SIG-M5 treated with dmso at 0.1 percent for 504 hours (cell line): ENCODE data around the gene SMARCAL1.
A peak's percentile ranks its signal among the peaks of the same experiment; 100 is the strongest.
"Not testable (repeated sequence)": the region's sequence is repeated elsewhere in the genome, so short reads cannot be mapped to it uniquely, and the experiment has no call there.

Experiments
- DNase-seq: peaks from one replicate; lab custom pipeline; 2025; ENCODE audit not compliant: unreplicated experiment; lab: John Stamatoyannopoulos, UW

The SMARCAL1 gene

GRCh38 chr2:216412022-216412999 is at the start of gene SMARCAL1:
SMARCAL1 (plus strand) TSS chr2:216412484; CDS start chr2:216414705, 2,221 bp downstream.
- DNase-seq: peak; percentile 99

DNA sequence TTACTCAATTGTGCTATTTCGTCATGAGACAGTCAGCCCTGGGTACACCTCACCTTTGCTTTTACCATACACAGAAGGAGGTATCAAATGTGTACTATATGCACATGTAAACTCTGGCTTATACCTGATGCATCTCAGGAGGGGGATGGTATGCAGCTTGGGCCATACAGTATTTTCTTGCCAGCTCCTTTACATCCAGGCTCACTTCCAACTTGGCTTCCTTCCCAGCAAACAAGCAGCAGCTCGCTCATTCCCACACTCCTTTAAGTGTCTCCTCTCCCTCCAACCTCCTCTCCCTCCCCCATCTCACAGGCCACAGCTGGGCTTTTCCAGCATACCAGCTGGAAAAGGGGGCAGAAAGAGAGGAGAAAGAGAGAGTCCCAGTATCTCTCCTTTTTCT is 49.6 kb upstream of the SMARCAL1 start:
- DNase-seq: no peak

GRCh38 chr2:216363221-216363620 is 49.1 kb upstream of the SMARCAL1 start:
- DNase-seq: no peak

DNA sequence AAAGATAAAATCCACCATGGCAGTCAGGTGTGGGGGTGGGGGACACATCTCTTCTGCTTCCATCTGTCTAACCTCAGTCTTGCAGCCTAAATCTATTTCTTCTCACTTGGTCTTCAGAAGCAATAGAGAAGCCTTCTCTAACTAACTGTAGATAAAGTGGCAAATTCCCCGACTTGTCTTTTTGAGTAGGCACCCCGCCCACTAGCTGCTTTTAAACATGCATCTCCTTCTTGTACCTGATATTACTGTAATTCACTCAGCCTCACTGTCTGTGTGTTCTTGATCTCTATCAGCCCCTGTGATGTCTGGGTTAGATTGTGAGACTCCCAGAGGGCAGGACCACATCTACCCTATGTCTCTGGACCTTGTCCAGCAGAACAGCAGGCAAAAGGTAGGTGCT is 46.8 kb upstream of the SMARCAL1 start:
- no peak for DNase-seq

DNA sequence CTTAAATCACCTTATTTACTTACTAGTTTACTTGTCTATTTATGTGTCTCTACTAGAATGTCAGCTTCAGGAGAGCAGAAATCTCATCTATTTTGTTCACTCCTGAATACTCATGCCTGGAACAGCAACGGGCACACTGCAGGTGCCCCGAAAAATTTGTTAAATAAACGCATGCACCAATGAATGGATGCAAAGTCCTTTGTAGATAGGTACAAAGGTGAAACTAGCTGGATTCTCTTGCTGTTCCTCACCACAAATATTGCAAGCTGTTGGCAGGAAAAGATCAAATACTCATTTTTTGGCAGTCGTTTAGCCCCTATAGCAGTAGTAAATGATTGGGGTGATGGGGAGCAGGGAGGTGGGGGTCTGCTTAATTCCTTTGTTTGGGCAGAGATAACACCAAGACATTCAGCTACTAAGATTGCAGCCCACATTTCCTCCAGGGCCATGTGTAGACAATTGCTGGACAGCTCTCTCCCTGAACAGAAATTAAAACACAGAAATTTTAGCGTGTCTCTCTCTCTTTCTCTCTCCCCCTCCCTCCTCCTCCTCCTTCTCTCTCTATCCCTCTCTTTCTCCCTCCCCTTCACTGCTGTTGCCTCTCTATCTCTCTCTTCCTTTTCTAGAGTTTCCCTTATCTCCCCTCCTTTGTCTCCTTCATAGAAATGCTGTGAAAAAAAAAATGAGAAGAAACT is 45.4 kb upstream of the SMARCAL1 start:
- no peak for DNase-seq

GRCh38 chr2:216369821-216370220 is 42.5 kb upstream of the SMARCAL1 start:
- no peak for DNase-seq

GRCh38 chr2:216370961-216371712 is 41.1 kb upstream of the SMARCAL1 start:
- no peak for DNase-seq

- peak; percentile 30 for DNase-seq
These were observed 40.3 kb upstream of the SMARCAL1 start, which contains the start of gene MARCHF4 for GRCh38 chr2:216371721-216372702. MARCHF4 (minus strand) TSS chr2:216372483; CDS start chr2:216370260, 2,223 bp downstream.

DNA sequence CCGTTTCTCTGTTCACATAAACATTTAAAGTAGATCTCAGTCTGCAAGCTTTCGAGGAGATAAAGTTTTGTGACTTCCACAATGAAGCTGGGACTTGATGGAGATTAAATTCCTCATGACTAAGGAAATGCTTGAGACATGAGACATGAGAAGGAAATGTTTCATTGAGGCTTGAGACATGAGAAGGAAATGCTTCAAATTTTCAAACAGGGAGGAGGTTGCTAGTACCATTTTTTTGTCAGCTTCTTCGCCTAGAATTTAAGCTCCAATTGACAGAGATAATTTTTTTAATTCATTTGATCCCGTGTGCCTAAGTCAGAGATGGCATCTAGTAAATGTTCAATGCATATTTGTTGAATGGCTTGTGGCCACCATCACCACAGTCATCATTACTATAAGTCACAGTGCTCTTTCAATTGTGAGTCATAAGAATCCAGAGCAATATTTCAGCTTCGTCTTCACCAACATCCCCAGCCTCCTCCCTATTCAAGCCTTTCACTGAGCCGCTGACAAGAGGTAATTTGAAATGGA is 39.5 kb upstream of the SMARCAL1 start:
- DNase-seq: no peak

- DNase-seq: no peak
These were observed 38.4 kb upstream of the SMARCAL1 start for GRCh38 chr2:216373896-216374295.

GRCh38 chr2:216375286-216375685 is 37.0 kb upstream of the SMARCAL1 start:
- DNase-seq: no peak

DNA sequence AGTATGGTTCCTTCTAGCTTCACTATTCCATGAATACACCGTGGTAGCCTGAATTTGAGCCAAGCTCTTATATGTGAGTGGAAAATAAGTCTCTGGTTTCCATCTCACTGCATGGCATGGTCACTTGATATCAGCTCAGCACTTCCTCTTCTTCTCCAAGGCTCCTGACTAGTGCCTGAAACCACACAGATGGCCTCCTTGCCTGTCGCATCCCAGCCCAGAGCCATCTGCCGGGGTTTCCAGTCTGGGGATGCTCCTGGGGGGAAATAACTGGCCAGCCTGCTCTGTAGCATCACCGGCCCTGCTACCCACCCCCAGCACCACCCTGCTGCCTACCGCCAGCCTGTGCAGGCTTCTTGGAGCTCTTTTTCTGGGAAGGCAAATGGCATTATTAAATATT is 32.3 kb upstream of the SMARCAL1 start:
- no peak for DNase-seq

DNA sequence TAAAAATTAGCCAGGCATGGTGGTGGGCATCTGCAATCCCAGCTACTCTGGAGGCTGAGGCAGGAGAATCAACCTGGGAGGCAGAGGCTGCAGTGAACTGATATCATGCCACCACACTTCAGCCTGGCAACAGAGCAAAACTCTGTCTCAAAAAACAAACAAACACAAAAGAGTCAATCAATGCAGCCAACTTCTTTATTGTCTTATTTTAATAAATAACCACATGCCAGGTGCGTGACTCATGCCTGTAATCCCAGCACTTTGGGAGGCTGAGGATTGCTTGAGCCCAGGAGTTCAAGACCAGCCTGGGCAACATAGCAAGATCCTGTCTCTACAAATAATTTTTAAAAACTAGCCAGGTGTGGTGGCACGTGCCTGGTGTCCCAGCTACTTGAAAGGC is 27.9 kb upstream of the SMARCAL1 start:
- not testable (repeated sequence) for DNase-seq

DNA sequence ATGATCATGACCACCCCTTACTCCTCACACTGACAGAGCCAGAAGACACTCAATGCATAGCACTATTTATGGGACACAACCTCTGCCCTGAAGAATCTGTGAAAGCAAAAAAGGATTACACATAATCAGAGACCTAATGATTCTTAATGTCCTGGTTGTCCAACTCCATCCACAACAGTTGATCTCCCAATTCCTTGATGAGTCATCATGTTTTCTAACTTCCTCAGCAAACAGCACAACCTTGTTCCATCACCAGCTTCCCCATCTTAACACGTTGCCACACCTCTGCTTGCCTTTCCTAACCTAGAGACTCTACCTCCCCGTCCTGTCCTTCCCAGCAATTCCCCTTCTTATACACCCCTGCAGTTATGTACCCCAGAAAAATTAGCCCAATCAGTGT is 26.8 kb upstream of the SMARCAL1 start:
- DNase-seq: no peak

DNA sequence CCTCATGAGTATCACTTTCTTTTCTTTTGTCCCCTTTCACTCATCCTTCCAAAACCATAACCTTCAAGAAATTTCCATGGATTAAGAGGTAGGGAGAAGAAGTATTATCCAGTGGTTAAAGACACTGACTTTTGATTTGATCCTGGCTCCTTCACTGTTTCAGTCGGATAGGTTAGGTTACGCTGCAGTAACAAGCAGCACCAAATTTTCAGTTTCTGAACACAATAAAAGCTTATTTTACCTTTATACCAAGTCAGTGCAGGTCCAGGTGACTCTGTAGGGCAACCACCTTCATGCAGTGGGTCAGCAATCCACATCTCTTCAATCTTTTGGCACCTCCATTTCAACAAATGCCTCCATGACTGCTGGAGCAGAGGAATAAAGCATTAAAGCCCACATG is 25.0 kb upstream of the SMARCAL1 start:
- no peak for DNase-seq

DNA sequence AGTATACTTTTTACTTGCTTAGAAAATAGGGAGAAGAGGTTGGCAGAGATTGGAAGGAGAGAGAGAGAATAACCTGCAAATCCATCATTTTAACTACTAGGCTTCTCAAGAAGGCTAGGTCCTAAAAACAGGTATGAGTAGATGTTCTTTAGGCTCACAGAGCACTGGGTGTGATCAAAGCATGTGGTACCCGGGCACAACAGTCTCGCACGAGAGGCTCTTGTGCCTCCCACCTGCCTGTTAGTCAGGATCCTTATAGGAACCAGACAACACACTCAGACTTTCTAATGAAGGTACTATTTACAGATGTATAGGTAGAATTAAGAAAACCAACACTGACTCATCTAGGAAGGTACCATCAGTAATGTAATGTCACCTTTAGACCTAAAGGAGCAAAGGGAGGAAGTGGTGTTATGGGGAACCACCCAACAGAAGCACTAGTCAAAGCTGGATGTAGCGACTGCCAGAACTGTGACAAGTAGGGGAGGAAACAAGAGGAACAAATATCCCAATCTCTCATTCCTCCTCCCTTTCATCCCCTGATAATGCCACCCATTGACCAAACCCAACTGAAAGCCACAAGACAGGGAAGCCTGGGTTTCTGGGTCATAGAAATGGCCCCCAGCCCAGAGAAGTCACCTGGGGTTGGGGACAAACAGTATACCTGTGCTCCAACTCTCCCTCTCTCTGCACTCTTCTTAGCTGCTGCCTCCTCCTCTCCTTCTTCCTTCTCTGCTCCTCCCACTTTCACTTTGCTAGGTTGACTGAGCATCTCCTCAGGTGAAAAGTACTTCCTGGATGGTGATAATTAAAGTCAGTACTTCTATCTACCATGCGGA is 24.0 kb upstream of the SMARCAL1 start:
- no peak for DNase-seq

DNA sequence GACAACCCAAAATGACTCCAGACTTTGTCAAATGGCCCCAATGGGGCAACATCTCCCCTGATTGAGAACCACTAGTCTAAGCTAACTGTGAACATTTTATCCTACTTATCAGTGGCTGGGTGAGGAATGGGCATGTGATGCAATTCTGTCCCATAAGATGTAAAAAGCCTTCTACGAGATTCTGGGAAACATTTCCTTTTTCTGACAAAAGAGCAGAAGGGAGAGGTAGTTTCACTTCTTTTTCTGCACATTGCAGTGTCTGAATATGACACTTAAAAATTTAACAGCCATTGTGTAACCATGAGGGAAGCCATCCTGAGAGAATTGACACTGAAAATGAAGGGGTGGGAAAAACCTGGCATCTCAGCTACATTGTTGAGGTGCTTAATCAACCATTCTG is 22.7 kb upstream of the SMARCAL1 start:
- DNase-seq: peak; percentile 87

DNA sequence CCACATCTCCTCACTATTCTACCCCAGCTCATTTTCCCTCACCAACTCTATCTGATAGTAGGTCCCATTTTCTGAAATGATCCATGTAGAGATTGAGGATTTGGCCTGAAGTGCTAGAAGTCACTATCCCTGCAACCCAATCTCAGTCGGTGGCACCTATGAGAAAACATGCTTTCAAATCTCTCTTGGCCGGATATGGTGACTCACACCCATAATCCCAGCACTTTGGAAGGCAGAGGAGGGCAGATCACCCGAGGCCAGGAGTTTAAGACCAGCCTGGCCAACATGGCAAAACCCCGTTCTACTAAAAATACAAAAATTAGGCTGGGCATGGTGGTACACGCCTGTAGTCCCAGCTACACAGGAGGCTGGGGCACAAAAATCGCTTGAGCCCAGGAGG is 20.9 kb upstream of the SMARCAL1 start:
- DNase-seq: no peak

DNA sequence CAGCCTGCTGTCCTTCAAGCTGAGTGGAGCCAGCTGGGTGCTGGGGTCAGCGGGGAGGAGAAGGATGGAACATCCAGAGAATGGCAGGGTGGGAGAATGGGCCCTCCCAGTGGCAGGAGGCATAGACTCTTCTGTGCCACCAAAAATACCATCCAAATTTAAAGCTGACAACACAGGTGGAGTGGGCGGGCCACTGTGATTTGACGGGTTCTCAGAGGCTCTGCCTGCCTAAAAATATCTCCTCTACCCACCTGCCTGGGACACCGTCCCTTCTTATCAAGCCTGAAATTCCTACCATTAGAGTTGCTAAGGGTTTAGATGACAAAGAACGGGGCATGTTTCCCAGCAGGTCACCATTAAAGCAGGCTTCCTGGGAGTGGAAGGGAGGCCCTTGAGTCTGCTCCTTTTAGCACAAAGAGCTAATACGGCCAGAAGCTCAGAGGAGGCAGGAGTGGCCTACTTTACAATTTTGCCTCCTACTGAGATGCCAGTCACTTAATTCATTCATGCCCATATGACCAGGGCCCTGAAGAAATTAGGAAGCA is 20.2 kb upstream of the SMARCAL1 start:
- no peak for DNase-seq
